Vagina (tissue), 2 donors: Measurements from ENCODE around the gene PRH1. TPM values are rescaled to one million over a fixed set of nuclear protein-coding genes. Genes with fewer than 3 reads are reported as not detected.

Source experiments
- DNase-seq, 2 donors: peaks; one replicate each; pipeline ENCODE4 v3.0.0-alpha.2; 2017; ENCODE audit errors: extremely low spot score in 2 of 2
- H3K27ac ChIP-seq: fragments of 200-600 bp; sonication (generic); one replicate; pipeline ENCODE4 v1.5.1; 2019
- H3K27me3 ChIP-seq: fragments of 200-600 bp; sonication (generic); one replicate; pipeline ENCODE4 v1.5.1; 2019
- H3K36me3 ChIP-seq, 2 donors: fragments of 200-600 bp; sonication (generic); one replicate each; pipeline ENCODE4 v1.5.1; 2017 to 2019
- H3K4me1 ChIP-seq: fragments of 200-600 bp; sonication (generic); one replicate; pipeline ENCODE4 v1.5.1; 2019
- H3K4me3 ChIP-seq, 2 donors: fragments of 200-600 bp; sonication (generic); 1 replicate in 1 of 2; 2 replicates in 1 of 2; pipeline ENCODE4 v1.5.1; 2016 to 2019
- H3K9me3 ChIP-seq: fragments of 200-600 bp; sonication (generic); one replicate; pipeline ENCODE4 v1.5.1; 2019
- POLR2A ChIP-seq, 2 donors: fragments of 450-650 bp; IDR thresholded peaks; one replicate each; pipeline ENCODE4 v1.6.1; 2017; ENCODE audit warnings: antibody characterized with exemption in 2 of 2, mild to moderate bottlenecking in 2 of 2, moderate library complexity in 2 of 2
- POLR2AphosphoS5 ChIP-seq, 2 donors: sonication (generic); formaldehyde crosslinking; IDR thresholded peaks; one replicate each; pipeline ENCODE4 v1.9.0; 2017; ENCODE audit warnings: antibody characterized with exemption in 2 of 2, mild to moderate bottlenecking in 2 of 2, low read depth in 1 of 2; ENCODE audit not compliant: insufficient read depth in 1 of 2
- intact Hi-C: fragments of 100-400 bp; cut with DNase I; formaldehyde crosslinking; loops from one replicate; pipeline ENCODE4 v1.15.1; 2023
- total RNA-seq: library from RNA; depleted of rRNA; stranded (reverse); fragments of >200 nt; gene quantifications from one replicate; pipeline ENCODE4 v1.2.3, GENCODE V29; 2016
- TF ChIP-seq, protein P1 (sequence below), 3 experiments: fragments of 450-650 bp in 2 of 3; fragments of 200-600 bp in 1 of 3; sonication (generic) in 1 of 3; IDR thresholded peaks; one replicate each; pipeline ENCODE4 v1.5.1; 2017 to 2019; ENCODE audit warnings: antibody characterized with exemption in 3 of 3, mild to moderate bottlenecking in 2 of 3, moderate library complexity in 2 of 3

PRH1 gene
- total RNA-seq, 1 donor from 2014 or later, result 21.6 TPM

DNA sequence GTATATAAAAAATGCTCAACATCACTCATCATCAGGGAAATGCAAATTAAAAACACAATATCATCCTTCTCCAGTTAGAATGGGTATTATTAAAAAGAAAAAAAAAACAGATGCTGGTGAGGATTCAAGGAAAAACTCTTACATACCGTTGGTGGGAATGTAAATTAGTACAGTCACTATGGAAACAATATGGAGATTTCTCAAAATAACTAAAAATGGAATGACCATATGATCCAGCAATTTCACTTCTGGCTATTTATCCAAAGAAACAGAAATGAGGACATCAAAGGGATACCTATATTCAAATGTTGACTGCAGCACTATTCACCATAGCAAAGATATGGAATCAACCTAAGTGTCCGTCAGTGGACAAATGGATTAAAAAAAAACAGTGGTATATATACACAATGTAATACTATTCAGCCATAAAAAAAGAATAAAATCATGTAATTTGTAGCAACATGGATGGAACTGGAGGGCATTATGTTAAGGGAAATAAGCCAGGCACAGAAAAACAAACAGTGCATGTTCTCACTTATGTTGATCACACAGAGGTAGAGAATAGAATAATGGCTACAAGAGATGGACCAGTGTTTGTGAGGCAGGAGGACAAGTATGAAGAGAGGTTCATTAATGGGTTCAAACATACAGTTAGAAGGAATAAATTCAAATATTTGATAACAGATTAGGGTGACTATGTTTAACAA lies 20.4 kb downstream of the PRH1 start:
- intact Hi-C loops, result no loop called here
- TF ChIP-seq POLR2AphosphoS5 (IDR thresholded peaks at IDR 0.05; ENCODE audit: insufficient read depth in 1 of 2, low read depth in 1 of 2) (no peak), POLR2A (IDR thresholded peaks at IDR 0.05) (no peak)
- TF ChIP-seq, protein P1, sequence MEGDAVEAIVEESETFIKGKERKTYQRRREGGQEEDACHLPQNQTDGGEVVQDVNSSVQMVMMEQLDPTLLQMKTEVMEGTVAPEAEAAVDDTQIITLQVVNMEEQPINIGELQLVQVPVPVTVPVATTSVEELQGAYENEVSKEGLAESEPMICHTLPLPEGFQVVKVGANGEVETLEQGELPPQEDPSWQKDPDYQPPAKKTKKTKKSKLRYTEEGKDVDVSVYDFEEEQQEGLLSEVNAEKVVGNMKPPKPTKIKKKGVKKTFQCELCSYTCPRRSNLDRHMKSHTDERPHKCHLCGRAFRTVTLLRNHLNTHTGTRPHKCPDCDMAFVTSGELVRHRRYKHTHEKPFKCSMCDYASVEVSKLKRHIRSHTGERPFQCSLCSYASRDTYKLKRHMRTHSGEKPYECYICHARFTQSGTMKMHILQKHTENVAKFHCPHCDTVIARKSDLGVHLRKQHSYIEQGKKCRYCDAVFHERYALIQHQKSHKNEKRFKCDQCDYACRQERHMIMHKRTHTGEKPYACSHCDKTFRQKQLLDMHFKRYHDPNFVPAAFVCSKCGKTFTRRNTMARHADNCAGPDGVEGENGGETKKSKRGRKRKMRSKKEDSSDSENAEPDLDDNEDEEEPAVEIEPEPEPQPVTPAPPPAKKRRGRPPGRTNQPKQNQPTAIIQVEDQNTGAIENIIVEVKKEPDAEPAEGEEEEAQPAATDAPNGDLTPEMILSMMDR (IDR thresholded peaks at IDR 0.05), result no peak

DNA sequence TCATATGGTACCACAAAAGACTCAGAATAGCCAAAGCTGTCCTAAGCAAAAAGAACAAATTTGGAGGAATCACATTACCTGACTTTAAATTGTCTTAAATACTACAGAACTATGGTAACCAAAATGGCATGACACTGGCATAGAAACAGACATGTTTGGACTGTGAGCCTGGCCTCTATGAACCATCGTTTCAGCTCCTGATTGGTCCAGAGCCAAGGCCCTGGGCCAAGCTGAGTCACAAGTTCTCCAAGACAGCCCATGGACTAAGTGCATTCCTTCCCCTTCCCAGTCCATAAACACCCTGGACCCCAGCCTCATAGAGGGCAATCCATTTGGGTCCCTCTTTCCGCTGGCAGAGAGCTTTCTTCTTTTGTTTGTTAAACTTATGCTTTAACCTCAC lies 22.7 kb downstream of the PRH1 start:
- intact Hi-C loops, result no loop called here
- Histone ChIP-seq H3K36me3 (no peaks in the 10 kb centered on the region), H3K27me3 (no peaks in the 10 kb centered on the region), H3K9me3 (peaks cover 5% of the 10 kb centered on the region), H3K4me3 (no peak overlapping the region), H3K27ac (no peak overlapping the region), H3K4me1 (no peaks in the 10 kb centered on the region)
- DNase-seq, result no peak
- TF ChIP-seq, protein P1 (IDR thresholded peaks at IDR 0.05), result no peak
- TF ChIP-seq POLR2AphosphoS5 (IDR thresholded peaks at IDR 0.05; ENCODE audit: insufficient read depth in 1 of 2, low read depth in 1 of 2) (no peak), POLR2A (IDR thresholded peaks at IDR 0.05) (no peak)

More for the DNA sequence above, 20.4 kb downstream of the PRH1 start:
- Histone ChIP-seq H3K27me3 (no peaks in the 10 kb centered on the region), H3K36me3 (no peaks in the 10 kb centered on the region), H3K27ac (no peak overlapping the region), H3K4me3 (no peak overlapping the region), H3K4me1 (no peaks in the 10 kb centered on the region), H3K9me3 (peaks cover 5% of the 10 kb centered on the region)
- DNase-seq, result no peak

DNA sequence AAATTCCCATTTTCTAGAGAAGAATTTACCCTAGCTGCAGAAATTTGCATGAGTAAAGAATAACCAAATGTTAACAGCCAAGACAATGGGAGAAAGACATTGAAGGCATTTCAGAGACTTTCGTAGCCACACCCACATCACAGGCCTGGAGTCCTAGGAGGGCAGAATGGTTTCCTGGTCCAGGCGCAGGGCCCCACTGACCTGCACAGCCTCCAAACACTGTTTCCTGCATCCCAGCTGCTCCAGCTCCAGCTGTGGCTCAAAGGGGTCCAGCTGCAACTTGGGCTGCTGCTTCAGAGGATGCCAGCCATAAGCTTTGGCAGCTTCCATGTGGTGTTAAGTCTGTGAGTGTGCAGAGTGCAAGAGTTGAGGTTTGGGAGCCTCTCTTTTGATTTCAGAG lies 28.2 kb downstream of the PRH1 start:
- intact Hi-C loops, result no loop called here
- DNase-seq, result no peak

DNA sequence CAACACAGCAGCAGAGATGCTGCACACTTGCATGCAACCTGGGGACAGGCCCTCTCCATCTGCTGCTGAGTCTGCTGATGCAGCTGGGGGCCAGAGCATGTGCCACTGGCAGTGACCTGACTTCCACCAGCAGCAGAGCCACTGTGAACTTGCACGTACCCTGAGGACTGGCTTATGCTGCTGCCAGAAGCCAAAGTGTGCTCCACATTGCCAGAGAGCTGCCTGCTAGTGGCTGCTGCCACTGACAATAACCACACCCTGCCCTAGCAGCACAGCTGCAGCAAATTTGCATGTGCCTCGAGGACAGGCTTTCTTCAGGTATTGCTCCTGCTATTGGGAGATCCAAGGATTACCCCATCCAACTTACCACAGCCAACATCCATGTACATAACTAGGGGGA lies 30.3 kb downstream of the PRH1 start:
- no peak overlapping the region for H3K4me3 ChIP-seq
- no peaks in the 10 kb centered on the region for H3K36me3 ChIP-seq
- intact Hi-C loops, result no loop called here
- DNase-seq, result no peak
- TF ChIP-seq, protein P1 (IDR thresholded peaks at IDR 0.05), result no peak
- no peak for TF ChIP-seq POLR2A (IDR thresholded peaks at IDR 0.05)
- no peak for TF ChIP-seq POLR2AphosphoS5 (IDR thresholded peaks at IDR 0.05; ENCODE audit: insufficient read depth in 1 of 2, low read depth in 1 of 2)
- H3K4me1 ChIP-seq, result no peaks in the 10 kb centered on the region
- no peak overlapping the region for H3K27ac ChIP-seq
- no peaks in the 10 kb centered on the region for H3K27me3 ChIP-seq
- H3K9me3 ChIP-seq, result peaks cover 10% of the 10 kb centered on the region

More for the DNA sequence above, 28.2 kb downstream of the PRH1 start:
- no peak overlapping the region for H3K27ac ChIP-seq
- H3K36me3 ChIP-seq, result no peaks in the 10 kb centered on the region
- H3K4me1 ChIP-seq, result no peaks in the 10 kb centered on the region
- H3K4me3 ChIP-seq, result no peak overlapping the region
- H3K9me3 ChIP-seq, result peaks cover 10% of the 10 kb centered on the region
- no peaks in the 10 kb centered on the region for H3K27me3 ChIP-seq
- no peak for TF ChIP-seq POLR2A (IDR thresholded peaks at IDR 0.05)
- no peak for TF ChIP-seq POLR2AphosphoS5 (IDR thresholded peaks at IDR 0.05; ENCODE audit: insufficient read depth in 1 of 2, low read depth in 1 of 2)
- TF ChIP-seq, protein P1 (IDR thresholded peaks at IDR 0.05), result no peak

DNA sequence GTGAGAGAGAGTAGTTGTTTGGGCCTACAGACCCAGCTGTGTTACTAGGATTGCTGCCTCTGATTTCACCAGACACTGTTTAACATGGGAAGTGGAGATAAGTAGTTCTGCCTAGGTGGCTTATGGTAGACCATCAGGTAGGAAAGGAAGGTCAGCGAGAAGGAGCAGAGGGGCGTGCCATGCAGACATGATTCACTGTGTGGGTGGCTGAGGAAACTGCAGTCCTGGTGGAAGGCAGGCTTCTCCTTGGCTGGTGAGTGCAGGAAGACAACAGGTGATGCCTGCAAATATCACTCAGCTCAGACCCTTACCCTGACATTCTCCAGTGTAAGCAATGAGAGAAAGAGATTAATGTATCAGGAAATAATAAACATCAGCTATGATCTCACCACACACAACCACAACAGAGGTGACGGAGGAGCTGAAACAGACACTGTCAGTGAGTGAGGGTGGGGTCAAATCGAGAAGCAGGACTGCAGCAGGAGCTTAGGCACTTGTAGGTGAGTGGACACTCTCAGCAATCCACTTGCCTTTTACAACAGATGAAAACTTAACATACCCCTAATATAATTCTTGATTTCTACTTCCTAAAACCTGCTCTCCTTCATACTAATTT lies 32.7 kb downstream of the PRH1 start:
- intact Hi-C loops, result no loop called here
- H3K27me3 ChIP-seq, result no peaks in the 10 kb centered on the region
- peaks cover 10% of the 10 kb centered on the region for H3K9me3 ChIP-seq
- no peak overlapping the region for H3K4me3 ChIP-seq
- H3K36me3 ChIP-seq, result no peaks in the 10 kb centered on the region
- TF ChIP-seq, protein P1 (IDR thresholded peaks at IDR 0.05), result no peak
- no peak for TF ChIP-seq POLR2AphosphoS5 (IDR thresholded peaks at IDR 0.05; ENCODE audit: insufficient read depth in 1 of 2, low read depth in 1 of 2)
- TF ChIP-seq POLR2A (IDR thresholded peaks at IDR 0.05), result no peak
- DNase-seq, result no peak
- no peaks in the 10 kb centered on the region for H3K4me1 ChIP-seq
- H3K27ac ChIP-seq, result no peak overlapping the region
